ENCODE results near the gene RBM8A.
"Not testable (repeated sequence)": the region's sequence is repeated elsewhere in the genome, so short reads cannot be mapped to it uniquely, and the experiment has no call there.

RBM8A gene

GRCh38 chr1:145956361-145956760, 29.1 kb upstream of the RBM8A start:
- no peak for DNase-seq (ENCODE audit: low read depth)

GRCh38 chr1:145955436-145955835, 28.2 kb upstream of the RBM8A start:
- no peak for DNase-seq (ENCODE audit: low read depth)

- DNase-seq (ENCODE audit: low read depth) = no peak
These were observed 26.6 kb upstream of the RBM8A start for GRCh38 chr1:145953861-145954260.

- no peak for DNase-seq (ENCODE audit: low read depth)
These were observed 25.6 kb upstream of the RBM8A start for GRCh38 chr1:145952903-145953302.

GRCh38 chr1:145951526-145951925, 24.2 kb upstream of the RBM8A start:
- DNase-seq (ENCODE audit: low read depth) = no peak

- no peak for DNase-seq (ENCODE audit: low read depth)
These were observed 21.9 kb upstream of the RBM8A start for GRCh38 chr1:145949219-145949618.

- DNase-seq (ENCODE audit: low read depth) = no peak
These were observed 20.3 kb upstream of the RBM8A start for GRCh38 chr1:145947551-145947950.

- DNase-seq (ENCODE audit: low read depth) = no peak
These were observed 19.2 kb upstream of the RBM8A start for GRCh38 chr1:145946477-145946986.

- DNase-seq (ENCODE audit: low read depth) = no peak
These were observed 17.2 kb upstream of the RBM8A start for GRCh38 chr1:145944532-145944931.

GRCh38 chr1:145942871-145943270, 15.6 kb upstream of the RBM8A start:
- DNase-seq (ENCODE audit: low read depth) = no peak

GRCh38 chr1:145942405-145942804, 15.1 kb upstream of the RBM8A start:
- no peak for DNase-seq (ENCODE audit: low read depth)

- no peak for DNase-seq (ENCODE audit: low read depth)
These were observed 10.2 kb upstream of the RBM8A start for GRCh38 chr1:145937436-145937835.

GRCh38 chr1:145936247-145936646, 9.0 kb upstream of the RBM8A start:
- no peak for DNase-seq (ENCODE audit: low read depth)

GRCh38 chr1:145935708-145936107, 8.4 kb upstream of the RBM8A start:
- no peak for DNase-seq (ENCODE audit: low read depth)

- not testable (repeated sequence) for DNase-seq (ENCODE audit: low read depth)
These were observed 5.3 kb upstream of the RBM8A start for GRCh38 chr1:145932522-145933009.

- DNase-seq (ENCODE audit: low read depth) = no peak
These were observed 796 bp upstream of the RBM8A start for GRCh38 chr1:145927916-145928643.

GRCh38 chr1:145926686-145927062, 610 bp downstream of the RBM8A start:
- no peak for DNase-seq (ENCODE audit: low read depth)

GRCh38 chr1:145922266-145922665, 5.0 kb downstream of the RBM8A start:
- no peak for DNase-seq (ENCODE audit: low read depth)

- not testable (repeated sequence) for DNase-seq (ENCODE audit: low read depth)
These were observed 7.0 kb downstream of the RBM8A start for GRCh38 chr1:145920297-145920696.

- peak; percentile 37 for DNase-seq (ENCODE audit: low read depth)
These were observed 8.0 kb downstream of the RBM8A start for GRCh38 chr1:145918992-145919939.

GRCh38 chr1:145918144-145918991, 8.9 kb downstream of the RBM8A start, which contains the start of gene PEX11B:
Gene PEX11B (minus strand): TSS chr1:145918717. CDS start chr1:145918688, 29 bp downstream.
- DNase-seq (ENCODE audit: low read depth) = peak; percentile 77

GRCh38 chr1:145917595-145917994, 9.7 kb downstream of the RBM8A start:
- DNase-seq (ENCODE audit: low read depth) = no peak
